Activated CD8-positive, alpha-beta T cell treated with anti-CD3 and anti-CD28 coated beads for 36 hours (primary cell): ENCODE measurements around the gene SRSF10. TPM values are rescaled to one million over a fixed set of nuclear protein-coding genes. Genes with fewer than 3 reads are reported as not detected.
"Not testable (repeated sequence)": the region's sequence is repeated elsewhere in the genome, so short reads cannot be mapped to it uniquely, and the experiment has no call there.

Experiments
- ATAC-seq: fragments of 200-7000 bp; cut with Tn5 transposase; one replicate; pipeline ENCODE4 v1.10.0; 2021; ENCODE audit warnings: mild to moderate bottlenecking, moderate library complexity
- CTCF ChIA-PET: fragments of 350-600 bp; sonication (Branson Sonifier 250); formaldehyde crosslinking; loops from one replicate; lab custom pipeline; 2021; ENCODE audit warnings: antibody characterized with exemption; lab: Charles Lee
- POLR2A ChIA-PET: fragments of 350-600 bp; sonication (Branson Sonifier 250); formaldehyde crosslinking; loops from one replicate; lab custom pipeline; 2021; ENCODE audit warnings: antibody characterized with exemption; lab: Charles Lee
- DNase-seq: peaks from one replicate; pipeline ENCODE4 v3.0.0-alpha.2; 2020
- H3K27ac Mint-ChIP-seq: one replicate; pipeline ENCODE4 v1.8.0; 2021; ENCODE audit warnings: mild to moderate bottlenecking, mixed read lengths
- H3K27me3 Mint-ChIP-seq: one replicate; pipeline ENCODE4 v1.8.0; 2021; ENCODE audit warnings: mixed read lengths
- H3K36me3 Mint-ChIP-seq: one replicate; pipeline ENCODE4 v1.8.0; 2021; ENCODE audit warnings: low read depth, mixed read lengths
- H3K4me1 Mint-ChIP-seq: one replicate; pipeline ENCODE4 v1.8.0; 2021; ENCODE audit warnings: low read depth, mixed read lengths
- H3K4me3 Mint-ChIP-seq: one replicate; pipeline ENCODE4 v1.8.0; 2021; ENCODE audit warnings: mild to moderate bottlenecking, moderate library complexity, mixed read lengths
- H3K9me3 Mint-ChIP-seq: one replicate; pipeline ENCODE4 v1.8.0; 2021; ENCODE audit warnings: mixed read lengths
- CTCF ChIP-seq: fragments of 200-600 bp; IDR thresholded peaks from one replicate; pipeline ENCODE4 v1.8.0; 2022; ENCODE audit warnings: antibody characterized with exemption, mild to moderate bottlenecking
- intact Hi-C: fragments of 100-400 bp; cut with micrococcal nuclease; formaldehyde crosslinking; loops from one replicate; pipeline ENCODE4 v1.10.0; 2022
- total RNA-seq, 2 experiments: library from RNA; stranded (reverse); gene quantifications; one replicate each; pipeline ENCODE4 v1.2.3, GENCODE V29; 2021

Gene SRSF10
- total RNA-seq, 2 experiments from 2014 or later: 203 to 206 TPM

GRCh38 chr1:23958810-23959460 lies 21.2 kb downstream of the SRSF10 start:
- Mint-ChIP-seq H3K36me3 (peaks cover 38% of the 10 kb centered on the region), H3K4me3 (peak overlapping the region; percentile 99), H3K4me1 (peaks cover 51% of the 10 kb centered on the region), H3K9me3 (no peaks in the 10 kb centered on the region), H3K27me3 (no peaks in the 10 kb centered on the region), H3K27ac (peak overlapping the region; percentile 100)
- peak; percentile 37 for TF ChIP-seq CTCF
- CTCF ChIA-PET: interaction anchor here (1.6 kb wide), 1 partner anchor 10 kb away, joined by 4 read pairs; no protein-coding TSS in a partner anchor
- ATAC-seq (peak; percentile 85), DNase-seq (peak; percentile 99)
- POLR2A ChIA-PET: interaction anchor here (0.9 to 4.1 kb wide), 13 partner anchors 9 to 530 kb away, joined by 3 to 120 read pairs (median 4); partner anchors contain the start of genes ELOA, HMGCL, RPL11 and SRSF10
- intact Hi-C loops: no loop called here

GRCh38 chr1:23958040-23958809 lies 21.9 kb downstream of the SRSF10 start:
- not testable (repeated sequence) for H3K9me3 Mint-ChIP-seq

GRCh38 chr1:23957096-23957495 lies 23.0 kb downstream of the SRSF10 start:
- Mint-ChIP-seq H3K4me3 (peak overlapping the region; percentile 38), H3K27ac (peak overlapping the region; percentile 71), H3K36me3 (peaks cover 23% of the 10 kb centered on the region), H3K4me1 (peaks cover 37% of the 10 kb centered on the region), H3K9me3 (no peaks in the 10 kb centered on the region), H3K27me3 (no peaks in the 10 kb centered on the region)
- intact Hi-C loops: no loop called here
- no peak for TF ChIP-seq CTCF
- DNase-seq (no peak), ATAC-seq (no peak)
- POLR2A ChIA-PET: interaction anchor here (0.8 to 1.2 kb wide), 4 partner anchors 9 to 71 kb away, joined by 3 to 4 read pairs (median 4); partner anchors contain the start of gene SRSF10
- CTCF ChIA-PET: interaction anchor here (0.8 to 1.9 kb wide), 3 partner anchors 8 to 88 kb away, joined by 3 to 7 read pairs (median 3); no protein-coding TSS in a partner anchor

More at GRCh38 chr1:23958040-23958809, 21.9 kb downstream of the SRSF10 start:
- CTCF ChIA-PET: interaction anchor here (0.7 to 1.0 kb wide), 3 partner anchors 9 to 147 kb away, joined by 3 read pairs; no protein-coding TSS in a partner anchor
- peak overlapping the region; percentile 100 for H3K27ac Mint-ChIP-seq
- H3K27me3 Mint-ChIP-seq, ATAC-seq, intact Hi-C loops: not testable (repeated sequence)
- peaks cover 31% of the 10 kb centered on the region for H3K36me3 Mint-ChIP-seq
- POLR2A ChIA-PET: interaction anchor here (0.9 to 4.1 kb wide), 7 partner anchors 8 to 214 kb away, joined by 4 to 120 read pairs (median 5); partner anchors contain the start of genes ELOA, HMGCL and SRSF10
- peak overlapping the region; percentile 99 for H3K4me3 Mint-ChIP-seq
- H3K4me1 Mint-ChIP-seq: peaks cover 45% of the 10 kb centered on the region
- DNase-seq: peak; percentile 30

- H3K4me3 Mint-ChIP-seq: no peak overlapping the region
- H3K27ac Mint-ChIP-seq: no peak overlapping the region
- CTCF ChIA-PET: interaction anchor here (1.2 to 1.4 kb wide), 2 partner anchors 46 to 181 kb away, joined by 3 read pairs; no protein-coding TSS in a partner anchor
- H3K4me1 Mint-ChIP-seq: peaks cover 22% of the 10 kb centered on the region
- no peaks in the 10 kb centered on the region for H3K9me3 Mint-ChIP-seq
- ATAC-seq (no peak), DNase-seq (no peak)
- intact Hi-C loops: no loop called here
- H3K27me3 Mint-ChIP-seq: no peaks in the 10 kb centered on the region
- POLR2A ChIA-PET: interaction anchor here (0.6 kb wide), 1 partner anchor 12 kb away, joined by 3 read pairs; no protein-coding TSS in a partner anchor
- no peaks in the 10 kb centered on the region for H3K36me3 Mint-ChIP-seq
- no peak for TF ChIP-seq CTCF
Measured at GRCh38 chr1:23953020-23953419, 27.1 kb downstream of the SRSF10 start.

GRCh38 chr1:23947366-23947765 lies 32.8 kb downstream of the SRSF10 start:
- Mint-ChIP-seq H3K36me3 (no peaks in the 10 kb centered on the region), H3K27me3 (peaks cover 3% of the 10 kb centered on the region), H3K4me1 (no peaks in the 10 kb centered on the region), H3K9me3 (peaks cover 8% of the 10 kb centered on the region), H3K4me3 (no peak overlapping the region), H3K27ac (no peak overlapping the region)
- DNase-seq: no peak
- ATAC-seq: no peak
- ChIA-PET POLR2A (interaction anchor here (0.5 to 1.0 kb wide), 3 partner anchors 12 to 123 kb away, joined by 3 read pairs; partner anchors contain the start of gene PNRC2), CTCF (interaction anchor here (0.9 to 1.6 kb wide), 5 partner anchors 16 to 138 kb away, joined by 3 to 4 read pairs (median 3); no protein-coding TSS in a partner anchor)
- no peak for TF ChIP-seq CTCF
- intact Hi-C loops: no loop called here
